ENCODE results near the gene PSMB2.

Gene PSMB2

GRCh38 chr1:35572296-35572695 lies 69.0 kb downstream of the PSMB2 start:
- no peak for DNase-seq (ENCODE audit: low read depth)

DNA sequence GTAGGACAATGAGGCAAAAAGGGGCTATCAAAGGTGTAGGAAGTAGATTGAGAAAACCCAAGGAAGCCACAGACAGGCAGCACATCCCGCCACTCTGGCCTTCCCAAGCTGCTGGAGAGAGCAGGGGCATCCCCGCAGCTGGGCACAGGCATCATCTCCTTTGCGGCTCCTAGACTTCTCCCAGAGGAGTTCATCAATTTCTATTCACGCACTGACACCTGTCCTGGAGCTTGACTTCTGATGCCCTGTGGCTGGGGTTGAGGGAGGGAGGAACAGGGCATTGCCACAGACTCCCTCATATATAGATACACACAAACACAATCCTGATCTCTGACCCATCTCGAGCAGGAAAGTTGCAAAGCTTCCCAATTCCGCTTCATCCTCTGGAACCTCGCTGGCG lies 70.1 kb downstream of the PSMB2 start:
- no peak for DNase-seq (ENCODE audit: low read depth)

DNA sequence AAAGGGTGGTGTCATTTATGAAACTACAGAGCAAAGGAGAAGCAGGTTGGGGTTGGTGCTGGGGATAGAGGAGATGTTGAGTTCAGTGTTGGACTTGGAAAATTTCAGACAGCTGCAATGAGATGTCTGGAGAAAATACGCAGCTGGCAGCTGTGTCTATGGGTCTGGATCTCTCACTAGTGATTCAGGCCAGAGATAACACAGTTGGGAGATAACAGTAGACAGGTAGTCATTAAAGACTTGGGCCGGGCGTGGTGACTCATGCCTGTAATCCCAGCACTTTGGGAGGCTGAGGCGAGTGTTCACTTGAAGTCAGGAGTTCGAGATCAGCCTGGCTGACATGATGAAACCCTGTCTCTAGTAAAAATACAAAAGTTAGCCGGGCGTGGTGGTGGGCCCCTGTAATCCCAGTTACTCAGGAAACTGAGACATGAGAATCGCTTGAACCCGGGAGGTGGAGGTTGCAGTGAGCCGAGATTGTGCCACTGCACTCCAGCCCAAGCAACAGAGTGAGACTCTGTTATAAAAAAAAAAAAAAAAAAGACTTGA lies 70.7 kb downstream of the PSMB2 start:
- no peak for DNase-seq (ENCODE audit: low read depth)

DNA sequence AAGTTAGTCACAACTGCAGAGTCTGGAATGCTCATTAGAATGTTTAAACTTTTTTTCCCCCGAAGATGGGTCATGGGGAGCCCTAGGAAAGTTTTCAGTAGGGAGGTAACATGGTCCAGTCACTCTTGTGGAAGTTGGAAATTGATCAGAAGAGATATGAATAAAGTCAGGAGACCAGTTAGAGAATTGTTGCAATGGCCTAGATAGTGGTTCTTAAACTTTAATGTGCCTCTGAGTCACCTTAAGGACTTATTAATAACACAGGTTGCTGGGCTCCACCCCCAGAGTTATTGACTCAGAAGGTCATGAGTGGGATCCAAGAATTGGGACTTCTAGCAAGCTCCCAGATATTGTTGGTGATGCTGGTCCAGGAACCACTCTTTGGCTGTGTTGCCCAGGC lies 71.4 kb downstream of the PSMB2 start:
- DNase-seq (ENCODE audit: low read depth), result no peak

DNA sequence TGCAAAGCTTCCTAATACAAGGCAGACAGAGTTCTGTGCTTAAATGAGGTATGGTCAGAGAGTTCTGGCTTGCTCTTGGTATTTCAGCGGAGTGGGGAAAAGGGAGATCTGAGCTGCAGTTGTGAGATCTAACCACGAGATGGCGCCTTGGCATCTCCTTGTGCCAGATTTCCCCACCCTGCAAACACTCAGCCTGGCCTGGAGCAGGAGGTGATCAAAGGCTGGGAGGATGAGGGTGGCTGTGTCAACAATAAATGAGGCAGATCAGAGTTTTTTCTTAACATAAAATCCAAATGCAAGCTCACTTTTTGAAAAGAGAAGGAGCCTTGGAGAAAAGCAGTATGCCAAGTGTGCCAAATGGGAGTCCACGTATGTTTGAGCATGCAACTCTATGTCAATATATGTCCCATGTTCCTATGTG lies 72.3 kb downstream of the PSMB2 start:
- no peak for DNase-seq (ENCODE audit: low read depth)

GRCh38 chr1:35567947-35568558 lies 73.3 kb downstream of the PSMB2 start:
- no peak for DNase-seq (ENCODE audit: low read depth)

- no peak for DNase-seq (ENCODE audit: low read depth)
Measured at GRCh38 chr1:35565742-35566133, 75.6 kb downstream of the PSMB2 start.

DNA sequence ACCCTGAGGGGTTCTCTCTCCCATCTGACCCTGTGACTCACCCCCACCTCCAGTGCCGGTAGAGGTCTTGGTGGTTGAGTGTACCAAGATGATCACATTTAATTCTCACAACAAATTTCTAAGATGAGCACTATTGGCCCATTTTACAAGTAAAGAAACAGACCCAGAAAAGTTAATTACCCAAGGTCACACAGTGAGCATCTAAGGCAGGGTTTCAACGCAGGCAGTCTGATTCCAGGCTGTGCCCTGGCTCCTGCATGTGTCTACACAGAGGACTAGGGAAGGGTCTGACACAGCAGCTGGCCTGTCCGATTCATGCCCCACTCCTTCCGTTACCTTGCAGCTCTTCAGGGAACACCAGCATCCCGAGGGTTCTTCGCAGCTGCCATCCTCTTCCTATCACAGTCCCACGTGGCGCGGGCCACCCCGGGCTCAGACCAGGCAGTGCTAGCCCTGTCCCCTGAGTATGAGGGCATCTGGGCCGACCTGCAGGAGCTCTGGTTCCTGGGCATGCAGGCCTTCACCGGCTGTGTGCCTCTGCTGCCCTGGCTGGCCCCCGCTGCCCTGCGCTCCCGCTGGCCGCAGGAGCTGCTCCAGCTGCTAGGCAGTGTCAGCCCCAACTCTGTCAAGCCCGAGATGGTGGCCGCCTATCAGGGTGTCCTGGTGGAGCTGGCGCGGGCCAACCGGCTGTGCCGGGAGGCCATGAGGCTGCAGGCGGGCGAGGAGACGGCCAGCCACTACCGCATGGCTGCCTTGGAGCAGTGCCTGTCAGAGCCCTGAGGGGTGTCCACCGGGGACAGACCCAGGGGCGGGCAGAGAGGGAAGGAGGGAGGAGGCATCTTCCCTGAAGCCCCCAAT lies 76.2 kb downstream of the PSMB2 start:
- DNase-seq (ENCODE audit: low read depth), result no peak

DNA sequence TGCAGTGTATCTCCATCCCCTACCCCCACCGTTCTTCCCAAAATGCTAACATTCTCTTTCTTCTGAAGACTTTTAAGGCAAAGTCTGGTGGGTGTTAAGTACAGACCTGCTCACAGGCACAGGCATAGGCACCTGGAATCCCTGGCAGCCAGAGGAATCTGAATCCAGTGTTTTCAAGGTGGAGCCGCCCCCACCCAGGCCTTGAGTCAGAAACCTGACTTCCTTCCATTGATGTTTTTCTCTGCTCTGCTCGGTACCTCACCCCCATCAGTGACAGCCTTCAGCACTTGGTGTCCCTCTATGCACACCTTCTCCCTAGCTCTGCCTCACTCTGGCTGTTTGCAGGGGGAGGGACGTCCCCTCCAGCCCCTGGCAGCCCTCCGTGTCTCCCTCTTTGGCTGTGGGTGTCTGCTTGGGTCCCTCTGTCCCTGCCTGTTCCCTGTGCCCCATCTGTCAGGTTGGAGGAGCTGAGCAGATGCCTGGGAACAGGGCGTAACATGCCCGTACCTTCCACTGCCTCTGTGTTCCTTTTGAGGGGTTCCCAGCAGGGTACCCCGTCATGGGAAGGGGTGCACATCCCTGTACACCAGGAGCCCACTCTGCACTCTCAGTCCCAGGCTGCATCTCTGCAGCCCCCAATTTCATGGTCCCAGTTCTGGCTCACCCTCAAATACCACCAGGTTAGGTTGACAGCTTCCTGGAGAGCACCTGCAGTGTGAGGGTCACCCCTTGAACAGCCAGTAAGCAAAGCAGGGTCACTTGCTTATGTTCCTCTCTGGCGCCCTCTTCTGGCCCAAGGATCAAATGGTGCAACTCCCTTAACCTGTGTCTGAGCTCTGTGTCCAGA lies 77.1 kb downstream of the PSMB2 start:
- DNase-seq (ENCODE audit: low read depth), result peak; percentile 64

GRCh38 chr1:35563166-35563565 lies 78.2 kb downstream of the PSMB2 start:
- DNase-seq (ENCODE audit: low read depth), result no peak

DNA sequence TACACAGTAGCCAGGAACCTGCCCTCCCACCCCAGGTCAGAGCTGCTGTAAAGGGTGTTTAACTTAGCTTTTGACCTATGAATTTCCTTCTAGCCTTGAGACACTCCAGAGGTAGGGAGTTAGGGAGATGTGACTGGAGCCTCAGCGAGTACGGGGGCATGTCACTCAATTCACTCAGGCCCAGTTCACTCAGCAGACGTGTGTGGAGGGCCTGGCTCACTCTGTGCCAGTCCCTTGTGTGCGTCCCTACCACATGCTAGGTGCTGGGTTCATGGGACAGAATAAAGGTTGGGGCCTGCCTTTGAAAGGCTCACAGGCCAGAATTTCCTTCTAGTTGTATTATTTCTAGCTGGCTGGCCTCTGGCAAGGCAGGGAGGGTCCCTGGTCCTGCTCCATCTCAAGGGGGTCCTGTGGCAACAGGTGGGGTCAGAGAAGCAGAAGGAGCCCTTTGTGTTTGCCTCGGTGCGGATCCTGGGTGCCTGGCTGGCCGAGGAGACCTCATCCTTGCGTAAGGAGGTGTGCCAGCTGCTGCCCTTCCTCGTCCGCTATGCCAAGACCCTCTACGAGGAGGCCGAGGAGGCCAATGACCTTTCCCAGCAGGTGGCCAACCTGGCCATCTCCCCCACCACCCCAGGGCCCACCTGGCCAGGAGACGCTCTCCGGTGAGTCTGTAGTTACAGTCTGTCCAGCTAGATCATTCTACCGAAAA lies 79.2 kb downstream of the PSMB2 start:
- no peak for DNase-seq (ENCODE audit: low read depth)

- DNase-seq (ENCODE audit: low read depth), result no peak
Measured at GRCh38 chr1:35561297-35561971, 79.9 kb downstream of the PSMB2 start.

DNA sequence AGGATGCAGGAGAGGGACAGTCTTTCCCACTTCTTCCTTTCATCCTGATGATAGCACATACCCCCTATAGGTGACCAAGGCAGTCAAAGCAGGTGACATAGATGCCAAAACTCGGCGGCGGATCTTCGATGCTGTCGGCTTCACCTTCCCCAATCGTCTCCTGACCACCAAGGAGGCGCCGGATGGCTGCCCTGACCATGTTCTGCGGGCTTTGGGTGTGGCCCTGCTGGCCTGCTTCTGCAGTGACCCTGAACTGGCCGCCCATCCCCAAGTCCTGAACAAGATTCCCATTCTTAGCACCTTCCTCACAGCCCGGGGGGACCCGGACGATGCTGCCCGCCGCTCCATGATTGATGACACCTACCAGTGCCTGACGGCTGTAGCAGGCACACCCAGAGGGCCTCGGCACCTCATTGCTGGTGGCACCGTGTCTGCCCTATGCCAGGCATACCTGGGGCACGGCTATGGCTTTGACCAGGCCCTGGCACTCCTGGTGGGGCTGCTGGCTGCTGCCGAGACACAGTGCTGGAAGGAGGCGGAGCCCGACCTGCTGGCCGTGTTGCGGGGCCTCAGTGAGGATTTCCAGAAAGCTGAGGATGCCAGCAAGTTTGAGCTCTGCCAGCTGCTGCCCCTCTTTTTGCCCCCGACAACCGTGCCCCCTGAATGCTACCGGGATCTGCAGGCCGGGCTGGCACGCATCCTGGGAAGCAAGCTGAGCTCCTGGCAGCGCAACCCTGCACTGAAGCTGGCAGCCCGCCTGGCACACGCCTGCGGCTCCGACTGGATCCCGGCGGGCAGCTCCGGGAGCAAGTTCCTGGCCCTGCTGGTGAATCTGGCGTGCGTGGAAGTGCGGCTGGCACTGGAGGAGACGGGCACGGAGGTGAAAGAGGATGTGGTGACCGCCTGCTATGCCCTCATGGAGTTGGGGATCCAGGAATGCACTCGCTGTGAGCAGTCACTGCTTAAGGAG lies 80.8 kb downstream of the PSMB2 start:
- DNase-seq (ENCODE audit: low read depth), result no peak

DNA sequence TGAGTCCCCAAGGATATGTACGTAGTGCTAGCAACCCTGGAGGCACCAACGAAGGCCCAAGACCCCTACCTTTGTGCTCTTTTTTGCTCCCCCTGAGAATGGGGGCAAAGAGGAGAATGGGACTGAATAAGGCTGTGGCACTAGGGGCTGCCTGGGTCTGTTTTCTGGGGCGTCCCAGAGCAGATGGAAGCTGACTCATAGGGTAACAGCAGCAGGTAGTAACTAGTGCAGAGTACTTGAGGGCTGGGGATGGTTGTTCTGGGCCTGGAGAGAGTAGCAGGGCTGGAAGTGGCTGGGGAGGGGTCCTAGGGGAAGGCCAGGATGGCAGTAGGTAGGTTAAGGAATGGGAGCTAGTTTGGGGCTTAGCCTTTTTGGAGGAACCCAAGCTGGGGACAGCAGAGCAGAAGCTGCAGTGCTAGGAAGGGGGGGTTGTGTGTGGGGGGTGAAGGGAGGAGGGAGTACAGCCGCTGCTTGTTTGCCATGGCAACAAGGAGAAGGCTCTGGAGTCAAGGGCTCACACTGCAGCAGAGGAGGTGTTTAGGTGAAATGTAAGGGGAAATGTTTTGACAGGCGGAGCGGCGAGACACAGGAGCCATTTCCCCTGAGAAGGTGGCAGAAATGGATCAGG lies 81.9 kb downstream of the PSMB2 start:
- DNase-seq (ENCODE audit: low read depth), result no peak

GRCh38 chr1:35558374-35559316 lies 82.7 kb downstream of the PSMB2 start:
- DNase-seq (ENCODE audit: low read depth), result no peak

GRCh38 chr1:35557611-35558373 lies 83.5 kb downstream of the PSMB2 start, which contains the start of gene NCDN:
TSS of gene NCDN (plus strand) at chr1:35557799. CDS start at chr1:35558191, 392 bp downstream.
- peak; percentile 91 for DNase-seq (ENCODE audit: low read depth)

GRCh38 chr1:35557118-35557610 lies 84.2 kb downstream of the PSMB2 start, which contains the start of gene KIAA0319L:
TSS of gene KIAA0319L (minus strand) at chr1:35557403. CDS start at chr1:35554491, 2,912 bp downstream.
- DNase-seq (ENCODE audit: low read depth), result no peak
